ENCODE results near the gene KCNJ8. TPM values are rescaled to one million over a fixed set of nuclear protein-coding genes. Genes with fewer than 3 reads are reported as not detected.

KCNJ8 gene
- total and polyA plus RNA-seq, 10 of the 15 experiments (the other 5 are each of a cell fraction or from before 2014, with no cell fraction given), result not detected

DNA sequence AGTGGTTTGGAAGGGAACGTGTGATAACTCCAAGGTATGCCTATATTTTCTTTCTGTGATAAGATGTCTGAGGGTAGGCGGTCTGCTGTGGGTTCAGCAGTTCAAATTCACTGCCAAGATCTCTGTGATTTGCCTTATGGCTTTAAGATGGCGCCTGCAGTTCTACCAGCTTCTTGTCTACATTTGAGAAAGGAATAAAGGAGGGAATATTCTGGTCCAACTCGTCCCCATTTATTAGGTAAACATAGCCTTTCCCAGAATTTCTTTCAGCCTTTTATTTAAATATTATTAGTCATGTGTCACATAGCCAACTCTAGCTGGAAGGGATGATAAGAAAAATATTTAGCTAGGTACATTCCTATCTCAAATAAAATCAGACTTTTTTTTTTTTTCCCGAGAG, 48.8 kb downstream of the KCNJ8 start (continued):
- TF ChIP-seq SPI1 (IDR thresholded peaks at IDR 0.05; ENCODE audit: borderline replicate concordance, insufficient read depth, low read depth, low read length), result no peak
- TF ChIP-seq, protein P1, sequence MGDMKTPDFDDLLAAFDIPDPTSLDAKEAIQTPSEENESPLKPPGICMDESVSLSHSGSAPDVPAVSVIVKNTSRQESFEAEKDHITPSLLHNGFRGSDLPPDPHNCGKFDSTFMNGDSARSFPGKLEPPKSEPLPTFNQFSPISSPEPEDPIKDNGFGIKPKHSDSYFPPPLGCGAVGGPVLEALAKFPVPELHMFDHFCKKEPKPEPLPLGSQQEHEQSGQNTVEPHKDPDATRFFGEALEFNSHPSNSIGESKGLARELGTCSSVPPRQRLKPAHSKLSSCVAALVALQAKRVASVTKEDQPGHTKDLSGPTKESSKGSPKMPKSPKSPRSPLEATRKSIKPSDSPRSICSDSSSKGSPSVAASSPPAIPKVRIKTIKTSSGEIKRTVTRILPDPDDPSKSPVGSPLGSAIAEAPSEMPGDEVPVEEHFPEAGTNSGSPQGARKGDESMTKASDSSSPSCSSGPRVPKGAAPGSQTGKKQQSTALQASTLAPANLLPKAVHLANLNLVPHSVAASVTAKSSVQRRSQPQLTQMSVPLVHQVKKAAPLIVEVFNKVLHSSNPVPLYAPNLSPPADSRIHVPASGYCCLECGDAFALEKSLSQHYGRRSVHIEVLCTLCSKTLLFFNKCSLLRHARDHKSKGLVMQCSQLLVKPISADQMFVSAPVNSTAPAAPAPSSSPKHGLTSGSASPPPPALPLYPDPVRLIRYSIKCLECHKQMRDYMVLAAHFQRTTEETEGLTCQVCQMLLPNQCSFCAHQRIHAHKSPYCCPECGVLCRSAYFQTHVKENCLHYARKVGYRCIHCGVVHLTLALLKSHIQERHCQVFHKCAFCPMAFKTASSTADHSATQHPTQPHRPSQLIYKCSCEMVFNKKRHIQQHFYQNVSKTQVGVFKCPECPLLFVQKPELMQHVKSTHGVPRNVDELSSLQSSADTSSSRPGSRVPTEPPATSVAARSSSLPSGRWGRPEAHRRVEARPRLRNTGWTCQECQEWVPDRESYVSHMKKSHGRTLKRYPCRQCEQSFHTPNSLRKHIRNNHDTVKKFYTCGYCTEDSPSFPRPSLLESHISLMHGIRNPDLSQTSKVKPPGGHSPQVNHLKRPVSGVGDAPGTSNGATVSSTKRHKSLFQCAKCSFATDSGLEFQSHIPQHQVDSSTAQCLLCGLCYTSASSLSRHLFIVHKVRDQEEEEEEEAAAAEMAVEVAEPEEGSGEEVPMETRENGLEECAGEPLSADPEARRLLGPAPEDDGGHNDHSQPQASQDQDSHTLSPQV (IDR thresholded peaks at IDR 0.05), result no peak
- TF ChIP-seq, protein P2, sequence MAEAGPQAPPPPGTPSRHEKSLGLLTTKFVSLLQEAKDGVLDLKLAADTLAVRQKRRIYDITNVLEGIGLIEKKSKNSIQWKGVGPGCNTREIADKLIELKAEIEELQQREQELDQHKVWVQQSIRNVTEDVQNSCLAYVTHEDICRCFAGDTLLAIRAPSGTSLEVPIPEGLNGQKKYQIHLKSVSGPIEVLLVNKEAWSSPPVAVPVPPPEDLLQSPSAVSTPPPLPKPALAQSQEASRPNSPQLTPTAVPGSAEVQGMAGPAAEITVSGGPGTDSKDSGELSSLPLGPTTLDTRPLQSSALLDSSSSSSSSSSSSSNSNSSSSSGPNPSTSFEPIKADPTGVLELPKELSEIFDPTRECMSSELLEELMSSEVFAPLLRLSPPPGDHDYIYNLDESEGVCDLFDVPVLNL (IDR thresholded peaks at IDR 0.05; ENCODE audit: low read depth, low read length), result no peak

DNA sequence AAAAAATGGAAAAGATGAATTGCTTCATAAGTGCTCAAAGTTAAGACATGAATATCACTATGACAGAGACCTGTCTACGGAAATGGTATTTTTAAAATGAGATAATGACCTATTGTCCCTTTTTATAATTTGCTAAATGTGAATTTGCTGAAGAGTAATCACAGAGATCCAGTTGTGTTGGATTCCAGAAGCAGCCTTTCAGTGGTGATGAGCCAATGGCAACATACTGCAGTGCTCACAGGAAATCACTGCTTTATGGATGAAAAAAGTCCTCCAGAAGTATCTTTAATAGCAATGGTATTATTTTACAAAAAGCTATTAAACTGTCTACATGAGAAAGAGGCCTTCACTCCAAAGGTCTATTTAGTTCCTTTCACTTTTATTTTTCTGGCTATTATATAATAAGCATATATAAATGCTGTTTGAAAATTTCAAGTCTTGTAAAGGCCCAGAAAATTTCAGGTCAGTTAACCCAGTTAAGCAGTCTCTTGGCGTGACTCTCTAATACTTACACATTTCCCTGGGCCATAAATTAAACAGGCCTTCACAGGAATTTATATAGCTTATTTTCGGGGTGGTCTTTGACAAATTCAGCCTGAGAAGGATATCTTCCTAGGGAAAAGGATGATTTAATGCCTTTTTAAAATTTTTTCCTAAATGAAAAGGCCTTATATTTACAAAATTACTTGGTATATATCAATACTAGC, 55.4 kb downstream of the KCNJ8 start:
- Histone ChIP-seq H3K9me3 (replicated peaks; ENCODE audit: control insufficient read depth, insufficient read depth, low read length) (no peaks in the 10 kb centered on the region), H3K27me3 (replicated peaks in 1 of 2; ENCODE audit: control insufficient read depth in 2 of 2, insufficient read depth in 2 of 2, low read length in 1 of 2) (no peaks in the 10 kb centered on the region), H3K9ac (ENCODE audit: control insufficient read depth, insufficient read depth, low read length) (no peak overlapping the region), H3K27ac (ENCODE audit: control insufficient read depth, insufficient read depth) (no peak overlapping the region), H3K4me1 (ENCODE audit: control insufficient read depth, insufficient read depth, low read length) (no peaks in the 10 kb centered on the region), H3K4me3 (no peak overlapping the region), H4K20me1 (ENCODE audit: control insufficient read depth, insufficient read depth) (no peaks in the 10 kb centered on the region), H3K4me2 (ENCODE audit: control insufficient read depth, insufficient read depth) (no peak overlapping the region), H2AFZ (ENCODE audit: control insufficient read depth, low read depth, low read length) (no peak overlapping the region), H3K79me2 (ENCODE audit: control insufficient read depth, insufficient read depth, low read length) (no peaks in the 10 kb centered on the region), H3K36me3 (ENCODE audit: control insufficient read depth in 2 of 2, insufficient read depth in 2 of 2, low read length in 1 of 2) (no peaks in the 10 kb centered on the region)
- no peak for ATAC-seq
- ChIA-PET CTCF (no interaction called here), SMC1A (ENCODE audit: uncharacterized antibody, unreplicated experiment) (interaction anchor here (1.1 kb wide), 1 partner anchor 9 kb away, joined by 3 read pairs; no protein-coding TSS in a partner anchor), RAD21 (ENCODE audit: unreplicated experiment) (interaction anchor here (0.7 kb wide), 1 partner anchor 299 kb away, joined by 3 read pairs; no protein-coding TSS in a partner anchor), POLR2A (no interaction called here)
- in situ Hi-C loops (cut with MboI) (no loop called here), intact Hi-C loops (cut with micrococcal nuclease; ENCODE audit: unreplicated experiment) (no loop called here)
- 2% methylated on average over 3 of the region's 3 CpGs for WGBS (ENCODE audit: insufficient coverage, insufficient replicate concordance, low lambda C conversion rate, missing lambda C conversion rate)
- no peak for DNase-seq (ENCODE audit: low read depth, low spot score)
- no TSS peak for BruUV-seq (replicated peaks)
- no peak for FAIRE-seq
- TF ChIP-seq, protein P3, sequence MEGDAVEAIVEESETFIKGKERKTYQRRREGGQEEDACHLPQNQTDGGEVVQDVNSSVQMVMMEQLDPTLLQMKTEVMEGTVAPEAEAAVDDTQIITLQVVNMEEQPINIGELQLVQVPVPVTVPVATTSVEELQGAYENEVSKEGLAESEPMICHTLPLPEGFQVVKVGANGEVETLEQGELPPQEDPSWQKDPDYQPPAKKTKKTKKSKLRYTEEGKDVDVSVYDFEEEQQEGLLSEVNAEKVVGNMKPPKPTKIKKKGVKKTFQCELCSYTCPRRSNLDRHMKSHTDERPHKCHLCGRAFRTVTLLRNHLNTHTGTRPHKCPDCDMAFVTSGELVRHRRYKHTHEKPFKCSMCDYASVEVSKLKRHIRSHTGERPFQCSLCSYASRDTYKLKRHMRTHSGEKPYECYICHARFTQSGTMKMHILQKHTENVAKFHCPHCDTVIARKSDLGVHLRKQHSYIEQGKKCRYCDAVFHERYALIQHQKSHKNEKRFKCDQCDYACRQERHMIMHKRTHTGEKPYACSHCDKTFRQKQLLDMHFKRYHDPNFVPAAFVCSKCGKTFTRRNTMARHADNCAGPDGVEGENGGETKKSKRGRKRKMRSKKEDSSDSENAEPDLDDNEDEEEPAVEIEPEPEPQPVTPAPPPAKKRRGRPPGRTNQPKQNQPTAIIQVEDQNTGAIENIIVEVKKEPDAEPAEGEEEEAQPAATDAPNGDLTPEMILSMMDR (IDR thresholded peaks at IDR 0.05 in 2 of 3, conservative IDR thresholded peaks at IDR 0.05 in 1 of 3; ENCODE audit: control insufficient read depth in 2 of 3, extremely low read depth in 1 of 3, insufficient read depth in 1 of 3, low read depth in 3 of 3, low read length in 3 of 3), result no peak
- TF ChIP-seq CREM (IDR thresholded peaks at IDR 0.05; ENCODE audit: low read depth) (no peak), SIX5 (IDR thresholded peaks at IDR 0.05; ENCODE audit: low read depth, low read length, severe bottlenecking) (no peak), NRF1 (conservative IDR thresholded peaks at IDR 0.05; ENCODE audit: low read depth, low read length) (no peak), EZH2 (IDR thresholded peaks at IDR 0.05; ENCODE audit: borderline replicate concordance, control insufficient read depth, low read depth, low read length) (no peak), KLF5 (IDR thresholded peaks at IDR 0.05; ENCODE audit: partially characterized antibody) (no peak), FOXM1 (IDR thresholded peaks at IDR 0.05; ENCODE audit: low read depth, low read length) (no peak), SREBF2 (IDR thresholded peaks at IDR 0.05; ENCODE audit: low read length) (no peak)
